HG03571 (cell line): ENCODE data around the gene GADL1.

Experiments used
- ATAC-seq: cut with Tn5 transposase; IDR thresholded peaks from one replicate; pipeline ENCODE4 v1.9.1; 2021; ENCODE audit not compliant: unreplicated experiment

GADL1 gene

GRCh38 chr3:30878862-30879261 lies 15.6 kb downstream of the GADL1 start:
- ATAC-seq, result no peak

GRCh38 chr3:30875505-30875904 lies 19.0 kb downstream of the GADL1 start:
- ATAC-seq, result no peak

- ATAC-seq, result no peak
Observed at GRCh38 chr3:30873671-30874070, 20.8 kb downstream of the GADL1 start.

GRCh38 chr3:30872879-30873278 lies 21.6 kb downstream of the GADL1 start:
- no peak for ATAC-seq

GRCh38 chr3:30871720-30872119 lies 22.7 kb downstream of the GADL1 start:
- no peak for ATAC-seq

GRCh38 chr3:30864836-30865235 lies 29.6 kb downstream of the GADL1 start:
- no peak for ATAC-seq

- ATAC-seq, result no peak
Observed at GRCh38 chr3:30864132-30864531, 30.3 kb downstream of the GADL1 start.

- ATAC-seq, result no peak
Observed at GRCh38 chr3:30862004-30862403, 32.5 kb downstream of the GADL1 start.

- no peak for ATAC-seq
Observed at GRCh38 chr3:30858894-30859389, 35.5 kb downstream of the GADL1 start.

- ATAC-seq, result no peak
Observed at GRCh38 chr3:30855400-30856292, 38.8 kb downstream of the GADL1 start.

- ATAC-seq, result no peak
Observed at GRCh38 chr3:30852833-30853232, 41.6 kb downstream of the GADL1 start.

GRCh38 chr3:30848087-30848779 lies 46.2 kb downstream of the GADL1 start:
- ATAC-seq, result no peak

GRCh38 chr3:30847592-30847991 lies 46.9 kb downstream of the GADL1 start:
- no peak for ATAC-seq

GRCh38 chr3:30845606-30846005 lies 48.9 kb downstream of the GADL1 start:
- no peak for ATAC-seq

- ATAC-seq, result no peak
Observed at GRCh38 chr3:30843877-30844276, 50.6 kb downstream of the GADL1 start.

GRCh38 chr3:30836141-30836540 lies 58.3 kb downstream of the GADL1 start:
- no peak for ATAC-seq

GRCh38 chr3:30835667-30836066 lies 58.8 kb downstream of the GADL1 start:
- no peak for ATAC-seq

GRCh38 chr3:30832961-30833575 lies 61.4 kb downstream of the GADL1 start:
- no peak for ATAC-seq

GRCh38 chr3:30827080-30827479 lies 67.4 kb downstream of the GADL1 start:
- ATAC-seq, result no peak

- ATAC-seq, result no peak
Observed at GRCh38 chr3:30826531-30826942, 67.9 kb downstream of the GADL1 start.

- no peak for ATAC-seq
Observed at GRCh38 chr3:30819067-30819798, 75.2 kb downstream of the GADL1 start.
